Spleen (tissue), 11 donors: ENCODE data around the gene BMPR1A. TPM values are rescaled to one million over a fixed set of nuclear protein-coding genes. Genes with fewer than 3 reads are reported as not detected.
"Not testable (repeated sequence)": the region's sequence is repeated elsewhere in the genome, so short reads cannot be mapped to it uniquely, and the experiment has no call there.

Experiments used
- DNase-seq: peaks from one replicate; pipeline ENCODE4 v3.0.0-alpha.2; 2020
- H3K27ac ChIP-seq, 8 donors: fragments of 200-600 bp; sonication (generic) in 7 of 8; 1 replicate in 4 of 8; 2 replicates in 4 of 8; pipeline versions ENCODE4 v1.5.0 to v1.8.0; 2016 to 2021; ENCODE audit warnings: inconsistent platforms in 4 of 8, mild to moderate bottlenecking in 4 of 8, moderate library complexity in 1 of 8
- H3K27me3 ChIP-seq, 7 donors: fragments of 200-600 bp; sonication (generic) in 6 of 7; replicated peaks in 1 of 7; 1 replicate in 4 of 7; 2 replicates in 3 of 7; pipeline versions ENCODE4 v1.5.0 to v1.8.0; 2016 to 2021; ENCODE audit warnings: inconsistent platforms in 3 of 7, mild to moderate bottlenecking in 1 of 7
- H3K36me3 ChIP-seq, 6 donors: fragments of 200-600 bp; sonication (generic) in 5 of 6; 1 replicate in 4 of 6; 2 replicates in 2 of 6; pipeline versions ENCODE4 v1.5.0 to v1.8.0; 2016 to 2021; ENCODE audit warnings: inconsistent platforms in 2 of 6
- H3K4me1 ChIP-seq, 6 donors: fragments of 200-600 bp; sonication (generic) in 5 of 6; 1 replicate in 3 of 6; 2 replicates in 3 of 6; pipeline versions ENCODE4 v1.5.0 to v1.8.0; 2016 to 2021; ENCODE audit warnings: inconsistent platforms in 3 of 6
- H3K4me3 ChIP-seq, 8 donors: fragments of 200-600 bp; sonication (generic) in 7 of 8; 1 replicate in 4 of 8; 2 replicates in 4 of 8; pipeline versions ENCODE4 v1.5.0 to v1.8.0; 2016 to 2021; ENCODE audit warnings: inconsistent platforms in 4 of 8, mild to moderate bottlenecking in 4 of 8, moderate library complexity in 2 of 8
- H3K9me3 ChIP-seq, 8 donors: fragments of 200-600 bp; sonication (generic) in 7 of 8; 1 replicate in 4 of 8; 2 replicates in 4 of 8; pipeline versions ENCODE4 v1.5.0 to v1.8.0; 2016 to 2021; ENCODE audit warnings: inconsistent platforms in 4 of 8
- CTCF ChIP-seq, 11 experiments: fragments of 200-600 bp in 7 of 11; fragments of 450-650 bp in 4 of 11; sonication (generic) in 4 of 11; IDR thresholded peaks in 8 of 11; conservative IDR thresholded peaks in 3 of 11; 1 replicate in 7 of 11; 2 replicates in 4 of 11; pipeline versions ENCODE4 v1.4.0 to v1.8.0; 2016 to 2021; ENCODE audit warnings: antibody characterized with exemption in 11 of 11, inconsistent platforms in 4 of 11, mild to moderate bottlenecking in 1 of 11
- POLR2A ChIP-seq, 3 donors: fragments of 450-650 bp; IDR thresholded peaks; one replicate each; pipeline ENCODE4 v1.5.1; 2017; ENCODE audit warnings: antibody characterized with exemption in 3 of 3, mild to moderate bottlenecking in 1 of 3
- POLR2AphosphoS5 ChIP-seq, 3 donors: sonication (generic); formaldehyde crosslinking; IDR thresholded peaks; one replicate each; pipeline ENCODE4 v1.5.1; 2017; ENCODE audit warnings: antibody characterized with exemption in 3 of 3
- WGBS, 5 donors: extraction: QIAGEN DNeasy Blood & Tissue Kit in 3 of 5; methylation state at CpG; one replicate each; pipeline versions ENCODE4 v1.1.5 to v1.1.7; 2013 to 2018; 5-methylcytosine and 5-hydroxymethylcytosine counted together
- intact Hi-C: fragments of 100-400 bp; cut with DNase I; formaldehyde crosslinking; loops from one replicate; pipeline ENCODE4 v1.15.0; 2023; ENCODE audit warnings: low total_unique reads
- polyA plus RNA-seq, 3 donors: library from polyadenylated mRNA; stranded (reverse); fragments of 200-250 nt; gene quantifications; one replicate each; pipeline ENCODE4 v1.2.1, GENCODE V29; 2013
- total RNA-seq, 7 donors: library from RNA; depleted of rRNA in 3 of 7; stranded (reverse); fragments of >200 nt in 3 of 7; fragmentation: NEBNext Ultra II Directional in 4 of 7; extraction: Animal tissue kit (Norgen Biotek cat#: 25700) in 4 of 7; gene quantifications; one replicate each; pipeline versions ENCODE4 v1.1.0 to v1.2.1, GENCODE V29; 2016 to 2021
- donor health status: healthy with polysubstance abuse.
- donor health status: DM: no; HTN: no; CAD: no; lungs with moderate emphysema.
- donor health status: DM: no; HTN: no; CAD: no.
- donor health status: Bipolar disorder and iron deficiency.
- donor health status: healthy.
- donor health status: DM: no; HTN: no; CAD: no.
- donor health status: DM: yes; HTN: yes; CAD: no.

Gene BMPR1A
- total and polyA plus RNA-seq, 10 donors, result 1.3 to 17.9 (median 10.2) TPM

- Histone ChIP-seq H3K4me3 (no peak overlapping the region), H3K27me3 (no peaks in the 10 kb centered on the region), H3K36me3 (no peaks in the 10 kb centered on the region), H3K9me3 (peaks cover 0 to 12% (median 5%) of the 10 kb centered on the region in 8 donors), H3K4me1 (no peaks in the 10 kb centered on the region), H3K27ac (no peak overlapping the region)
- intact Hi-C loops, result no loop called here
- 81 to 91% (median 87%) methylated on average over 11 of the region's 11 CpGs for WGBS, 5 donors
- TF ChIP-seq CTCF (IDR thresholded peaks at IDR 0.05 in 8 of 11, conservative IDR thresholded peaks at IDR 0.05 in 3 of 11) (no peak), POLR2AphosphoS5 (IDR thresholded peaks at IDR 0.05) (no peak), POLR2A (IDR thresholded peaks at IDR 0.05) (no peak)
- DNase-seq, result no peak
Measured at GRCh38 chr10:86851328-86852207, 95.1 kb downstream of the BMPR1A start.

GRCh38 chr10:86853582-86853981 lies 97.2 kb downstream of the BMPR1A start:
- intact Hi-C loops, DNase-seq, H3K4me1 ChIP-seq, H3K27ac ChIP-seq, H3K27me3 ChIP-seq, H3K36me3 ChIP-seq, H3K4me3 ChIP-seq: not testable (repeated sequence)
- WGBS, 5 donors, result 88 to 96% (median 92%) methylated on average over 12 of the region's 12 CpGs
- H3K9me3 ChIP-seq, result peaks cover 0 to 12% (median 5%) of the 10 kb centered on the region in 8 donors

- Histone ChIP-seq H3K4me3 (no peak overlapping the region), H3K9me3 (peaks cover 0 to 12% (median 5%) of the 10 kb centered on the region in 8 donors), H3K4me1 (no peaks in the 10 kb centered on the region), H3K27me3 (no peaks in the 10 kb centered on the region), H3K36me3 (no peaks in the 10 kb centered on the region), H3K27ac (no peak overlapping the region)
- WGBS, 5 donors, result 53 to 85% (median 67%) methylated on average over 1 of the region's 1 CpG
- DNase-seq, result no peak
- no peak for TF ChIP-seq CTCF (IDR thresholded peaks at IDR 0.05 in 8 of 11, conservative IDR thresholded peaks at IDR 0.05 in 3 of 11)
- no peak for TF ChIP-seq POLR2A (IDR thresholded peaks at IDR 0.05)
- no peak for TF ChIP-seq POLR2AphosphoS5 (IDR thresholded peaks at IDR 0.05)
- intact Hi-C loops, result no loop called here
Measured at GRCh38 chr10:86855513-86855912, 99.1 kb downstream of the BMPR1A start.

GRCh38 chr10:86856156-86856555 lies 99.7 kb downstream of the BMPR1A start:
- no peaks in the 10 kb centered on the region for H3K4me1 ChIP-seq
- H3K36me3 ChIP-seq, result no peaks in the 10 kb centered on the region
- no peak for DNase-seq
- TF ChIP-seq POLR2A (IDR thresholded peaks at IDR 0.05), result no peak
- no peak for TF ChIP-seq POLR2AphosphoS5 (IDR thresholded peaks at IDR 0.05)
- no peak for TF ChIP-seq CTCF (IDR thresholded peaks at IDR 0.05 in 8 of 11, conservative IDR thresholded peaks at IDR 0.05 in 3 of 11)
- H3K27me3 ChIP-seq, result no peaks in the 10 kb centered on the region
- WGBS, 5 donors, result 85 to 89% (median 87%) methylated on average over 7 of the region's 7 CpGs
- intact Hi-C loops, result no loop called here
- H3K4me3 ChIP-seq, result no peak overlapping the region
- peaks cover 0 to 12% (median 5%) of the 10 kb centered on the region in 8 donors for H3K9me3 ChIP-seq
- H3K27ac ChIP-seq, result no peak overlapping the region
